ENCODE measurements around the gene NR5A1. TPM values are rescaled to one million over a fixed set of nuclear protein-coding genes. Genes with fewer than 3 reads are reported as not detected.

Gene NR5A1
- total RNA-seq, 2 donors from 2014 or later, result 0.82 TPM; not detected in 1

- no peak for DNase-seq
These were observed 26.6 kb downstream of the NR5A1 start for GRCh38 chr9:124480621-124480981.

GRCh38 chr9:124479947-124480620, 27.1 kb downstream of the NR5A1 start:
- Histone ChIP-seq H3K36me3 (no peaks in the 10 kb centered on the region), H3K4me3 (no peak overlapping the region), H3K27ac (no peak overlapping the region), H3K27me3 (peaks cover 27% of the 10 kb centered on the region), H3K9ac (ENCODE audit: low read depth in 2 of 2, low read length in 2 of 2) (no peak overlapping the region), H3K9me3 (no peaks in the 10 kb centered on the region), H3K4me1 (peaks cover 3% of the 10 kb centered on the region)
- TF ChIP-seq, protein P1, sequence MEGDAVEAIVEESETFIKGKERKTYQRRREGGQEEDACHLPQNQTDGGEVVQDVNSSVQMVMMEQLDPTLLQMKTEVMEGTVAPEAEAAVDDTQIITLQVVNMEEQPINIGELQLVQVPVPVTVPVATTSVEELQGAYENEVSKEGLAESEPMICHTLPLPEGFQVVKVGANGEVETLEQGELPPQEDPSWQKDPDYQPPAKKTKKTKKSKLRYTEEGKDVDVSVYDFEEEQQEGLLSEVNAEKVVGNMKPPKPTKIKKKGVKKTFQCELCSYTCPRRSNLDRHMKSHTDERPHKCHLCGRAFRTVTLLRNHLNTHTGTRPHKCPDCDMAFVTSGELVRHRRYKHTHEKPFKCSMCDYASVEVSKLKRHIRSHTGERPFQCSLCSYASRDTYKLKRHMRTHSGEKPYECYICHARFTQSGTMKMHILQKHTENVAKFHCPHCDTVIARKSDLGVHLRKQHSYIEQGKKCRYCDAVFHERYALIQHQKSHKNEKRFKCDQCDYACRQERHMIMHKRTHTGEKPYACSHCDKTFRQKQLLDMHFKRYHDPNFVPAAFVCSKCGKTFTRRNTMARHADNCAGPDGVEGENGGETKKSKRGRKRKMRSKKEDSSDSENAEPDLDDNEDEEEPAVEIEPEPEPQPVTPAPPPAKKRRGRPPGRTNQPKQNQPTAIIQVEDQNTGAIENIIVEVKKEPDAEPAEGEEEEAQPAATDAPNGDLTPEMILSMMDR (IDR thresholded peaks at IDR 0.05), result no peak
- intact Hi-C loops (cut with DNase I), result no loop called here
- no peak for DNase-seq

More at GRCh38 chr9:124480621-124480981, 26.6 kb downstream of the NR5A1 start:
- Histone ChIP-seq H3K27me3 (peaks cover 27% of the 10 kb centered on the region), H3K36me3 (no peaks in the 10 kb centered on the region), H3K4me3 (no peak overlapping the region), H3K9me3 (no peaks in the 10 kb centered on the region), H3K4me1 (peaks cover 3% of the 10 kb centered on the region), H3K27ac (no peak overlapping the region), H3K9ac (ENCODE audit: low read depth in 2 of 2, low read length in 2 of 2) (no peak overlapping the region)
- intact Hi-C loops (cut with DNase I), result no loop called here
- TF ChIP-seq, protein P1 (IDR thresholded peaks at IDR 0.05), result peak; percentile 37

GRCh38 chr9:124479371-124479770, 27.8 kb downstream of the NR5A1 start:
- Histone ChIP-seq H3K36me3 (no peaks in the 10 kb centered on the region), H3K27me3 (peaks cover 27% of the 10 kb centered on the region), H3K9ac (ENCODE audit: low read depth in 2 of 2, low read length in 2 of 2) (no peak overlapping the region), H3K9me3 (no peaks in the 10 kb centered on the region), H3K4me3 (no peak overlapping the region), H3K27ac (no peak overlapping the region), H3K4me1 (peaks cover 3% of the 10 kb centered on the region)
- TF ChIP-seq, protein P1 (IDR thresholded peaks at IDR 0.05), result no peak
- intact Hi-C loops (cut with DNase I), result no loop called here
- DNase-seq, result no peak

DNA sequence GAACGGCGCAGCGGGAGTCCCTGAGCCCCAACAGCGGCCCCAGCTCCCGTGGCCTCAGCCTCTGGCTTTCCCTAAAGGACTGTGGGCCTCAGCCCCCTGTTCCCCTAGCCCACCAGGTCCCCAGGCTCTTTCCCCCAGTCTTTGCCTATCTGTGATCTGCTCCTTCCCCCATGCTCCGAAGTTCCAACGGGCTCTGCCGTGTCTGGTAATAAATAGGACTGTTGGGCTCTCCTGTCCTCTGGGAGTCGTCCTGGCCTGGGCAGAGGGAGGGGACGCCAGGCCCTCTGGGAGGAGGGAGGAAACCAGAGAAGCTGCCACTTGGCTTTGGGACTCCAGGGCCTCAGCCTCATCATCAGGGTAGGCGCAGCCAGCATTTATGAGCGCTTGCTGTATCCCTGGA, 28.8 kb downstream of the NR5A1 start:
- Histone ChIP-seq H3K9me3 (no peaks in the 10 kb centered on the region), H3K4me1 (peaks cover 3% of the 10 kb centered on the region), H3K4me3 (no peak overlapping the region), H3K36me3 (no peaks in the 10 kb centered on the region), H3K9ac (ENCODE audit: low read depth in 2 of 2, low read length in 2 of 2) (no peak overlapping the region), H3K27me3 (peaks cover 27% of the 10 kb centered on the region), H3K27ac (no peak overlapping the region)
- no peak for DNase-seq
- TF ChIP-seq, protein P1 (IDR thresholded peaks at IDR 0.05), result no peak
- intact Hi-C loops (cut with DNase I), result no loop called here

- no peak overlapping the region for H3K27ac ChIP-seq
- TF ChIP-seq, protein P1 (IDR thresholded peaks at IDR 0.05), result no peak
- no peak overlapping the region for H3K9ac ChIP-seq (ENCODE audit: low read depth in 2 of 2, low read length in 2 of 2)
- no peak overlapping the region for H3K4me3 ChIP-seq
- no peaks in the 10 kb centered on the region for H3K36me3 ChIP-seq
- no peaks in the 10 kb centered on the region for H3K9me3 ChIP-seq
- peaks cover 3% of the 10 kb centered on the region for H3K4me1 ChIP-seq
- intact Hi-C loops (cut with DNase I), result no loop called here
- no peak for DNase-seq
- peaks cover 27% of the 10 kb centered on the region for H3K27me3 ChIP-seq
These were observed 29.4 kb downstream of the NR5A1 start for GRCh38 chr9:124477648-124478285.

Data from colonic mucosa (tissue), 4 donors.